ENCODE data around the gene COL28A1. TPM values are rescaled to one million over a fixed set of nuclear protein-coding genes. Genes with fewer than 3 reads are reported as not detected.
"Not testable (repeated sequence)": the region's sequence is repeated elsewhere in the genome, so short reads cannot be mapped to it uniquely, and the experiment has no call there.

Gene COL28A1
- total RNA-seq, 2 donors from 2014 or later = 1.2 to 3.5 TPM

DNA sequence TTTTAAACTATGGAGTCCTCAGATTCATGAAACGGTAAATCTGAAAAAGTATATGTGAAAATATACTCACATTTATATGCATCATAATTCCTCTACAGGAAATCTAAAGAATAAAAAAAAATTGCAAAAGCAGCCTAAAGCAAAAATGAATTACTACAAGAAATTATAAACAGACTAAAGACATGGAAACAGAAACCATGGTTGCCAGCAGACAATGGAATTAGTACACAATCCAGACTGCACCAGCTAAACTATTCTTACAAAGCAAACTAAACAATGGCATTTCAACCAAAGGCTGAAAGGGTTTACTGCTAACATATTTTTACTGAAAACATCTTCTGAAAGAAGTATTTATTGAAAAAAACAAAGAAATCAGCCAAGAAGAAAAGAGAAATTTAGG lies 51.6 kb downstream of the COL28A1 start:
- H3K27ac ChIP-seq = no peak overlapping the region
- no peaks in the 10 kb centered on the region for H3K36me3 ChIP-seq
- DNase-seq = no peak
- no peak overlapping the region for H3K4me3 ChIP-seq
- H3K4me1 ChIP-seq = no peaks in the 10 kb centered on the region
- intact Hi-C loops (cut with DNase I) = no loop called here
- H3K27me3 ChIP-seq = no peaks in the 10 kb centered on the region
- H3K9me3 ChIP-seq = no peaks in the 10 kb centered on the region
- TF ChIP-seq, protein P1, sequence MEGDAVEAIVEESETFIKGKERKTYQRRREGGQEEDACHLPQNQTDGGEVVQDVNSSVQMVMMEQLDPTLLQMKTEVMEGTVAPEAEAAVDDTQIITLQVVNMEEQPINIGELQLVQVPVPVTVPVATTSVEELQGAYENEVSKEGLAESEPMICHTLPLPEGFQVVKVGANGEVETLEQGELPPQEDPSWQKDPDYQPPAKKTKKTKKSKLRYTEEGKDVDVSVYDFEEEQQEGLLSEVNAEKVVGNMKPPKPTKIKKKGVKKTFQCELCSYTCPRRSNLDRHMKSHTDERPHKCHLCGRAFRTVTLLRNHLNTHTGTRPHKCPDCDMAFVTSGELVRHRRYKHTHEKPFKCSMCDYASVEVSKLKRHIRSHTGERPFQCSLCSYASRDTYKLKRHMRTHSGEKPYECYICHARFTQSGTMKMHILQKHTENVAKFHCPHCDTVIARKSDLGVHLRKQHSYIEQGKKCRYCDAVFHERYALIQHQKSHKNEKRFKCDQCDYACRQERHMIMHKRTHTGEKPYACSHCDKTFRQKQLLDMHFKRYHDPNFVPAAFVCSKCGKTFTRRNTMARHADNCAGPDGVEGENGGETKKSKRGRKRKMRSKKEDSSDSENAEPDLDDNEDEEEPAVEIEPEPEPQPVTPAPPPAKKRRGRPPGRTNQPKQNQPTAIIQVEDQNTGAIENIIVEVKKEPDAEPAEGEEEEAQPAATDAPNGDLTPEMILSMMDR (IDR thresholded peaks at IDR 0.05) = no peak
- no peak overlapping the region for H3K9ac ChIP-seq (ENCODE audit: low read depth in 2 of 2, low read length in 2 of 2)

DNA sequence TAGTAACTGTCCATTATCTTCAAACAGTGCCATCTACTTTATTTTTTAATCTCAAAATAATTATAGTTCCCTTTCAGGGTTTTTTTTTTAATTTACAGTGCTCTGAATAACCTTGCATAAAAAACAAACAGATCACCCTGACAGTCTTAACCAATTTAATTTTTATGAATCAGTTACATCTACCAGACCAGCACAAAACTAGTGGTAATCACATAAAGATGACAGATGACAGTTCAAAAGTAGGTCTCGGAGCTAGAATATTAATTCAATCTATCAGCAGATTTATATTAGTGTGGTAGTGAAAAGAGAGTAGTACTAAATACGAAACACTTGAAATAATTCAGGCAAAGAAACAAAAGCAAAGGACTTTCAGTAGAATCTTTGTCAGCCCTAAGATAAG lies 53.9 kb downstream of the COL28A1 start:
- TF ChIP-seq, protein P1 (IDR thresholded peaks at IDR 0.05) = no peak
- intact Hi-C loops (cut with DNase I) = no loop called here
- Histone ChIP-seq H3K9me3 (no peaks in the 10 kb centered on the region), H3K9ac (ENCODE audit: low read depth in 2 of 2, low read length in 2 of 2) (no peak overlapping the region), H3K4me3 (no peak overlapping the region), H3K4me1 (no peaks in the 10 kb centered on the region), H3K36me3 (no peaks in the 10 kb centered on the region), H3K27me3 (no peaks in the 10 kb centered on the region), H3K27ac (no peak overlapping the region)
- no peak for DNase-seq

DNA sequence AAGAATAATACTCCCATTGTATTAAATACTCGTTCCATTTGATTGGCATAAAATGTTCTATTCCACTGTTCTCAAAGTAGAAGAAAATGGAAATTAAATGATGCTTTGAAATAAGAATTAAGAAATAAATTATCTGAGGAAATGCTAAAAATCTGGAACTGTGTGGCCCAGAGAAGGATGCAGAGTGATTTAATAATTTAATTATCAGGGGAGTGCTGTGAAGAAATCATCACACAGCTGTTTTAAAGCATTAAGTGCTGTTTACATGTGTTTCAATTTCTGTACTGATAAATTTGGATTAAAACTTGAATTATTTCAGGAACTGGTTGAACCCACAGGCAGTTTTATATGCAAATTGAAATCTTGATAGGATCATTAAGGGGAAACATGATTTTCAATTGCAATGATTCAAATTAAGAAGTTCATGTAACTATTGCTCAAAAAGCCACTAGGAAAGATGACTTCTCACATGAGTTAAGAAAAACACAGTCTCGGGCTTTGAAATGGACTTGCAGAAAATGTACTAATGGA lies 56.3 kb downstream of the COL28A1 start:
- Histone ChIP-seq H3K9ac (ENCODE audit: low read depth in 2 of 2, low read length in 2 of 2) (no peak overlapping the region), H3K27me3 (no peaks in the 10 kb centered on the region), H3K27ac (no peak overlapping the region), H3K4me3 (no peak overlapping the region), H3K9me3 (no peaks in the 10 kb centered on the region), H3K36me3 (no peaks in the 10 kb centered on the region), H3K4me1 (no peaks in the 10 kb centered on the region)
- intact Hi-C loops (cut with DNase I) = no loop called here
- DNase-seq = no peak
- TF ChIP-seq, protein P1 (IDR thresholded peaks at IDR 0.05) = no peak

DNA sequence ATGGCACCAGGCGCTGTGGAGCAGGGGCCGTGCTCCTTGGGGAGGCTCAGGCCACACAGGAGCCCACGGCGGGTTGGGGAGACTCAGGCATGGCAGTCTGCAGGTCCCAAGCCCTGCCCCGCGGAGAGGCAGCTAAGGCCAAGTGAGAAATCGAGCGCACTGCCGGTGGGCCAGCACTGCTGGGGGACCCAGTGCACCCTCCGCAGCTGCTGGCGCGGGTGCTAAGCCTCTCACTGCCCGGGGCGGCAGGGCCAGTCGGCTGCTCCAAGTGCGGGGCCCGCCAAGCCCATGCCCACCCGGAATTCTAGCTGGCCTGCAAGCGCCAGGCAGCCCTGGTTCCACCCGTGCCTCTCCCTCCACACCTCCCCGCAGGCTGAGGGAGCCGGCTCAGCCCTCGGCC lies 57.1 kb downstream of the COL28A1 start:
- Histone ChIP-seq H3K4me1 (no peaks in the 10 kb centered on the region), H3K9ac (ENCODE audit: low read depth in 2 of 2, low read length in 2 of 2) (no peak overlapping the region), H3K27me3 (no peaks in the 10 kb centered on the region), H3K36me3 (no peaks in the 10 kb centered on the region), H3K27ac (no peak overlapping the region), H3K4me3 (no peak overlapping the region), H3K9me3 (no peaks in the 10 kb centered on the region)
- no peak for DNase-seq
- TF ChIP-seq, protein P1 (IDR thresholded peaks at IDR 0.05) = no peak
- intact Hi-C loops (cut with DNase I) = no loop called here

DNA sequence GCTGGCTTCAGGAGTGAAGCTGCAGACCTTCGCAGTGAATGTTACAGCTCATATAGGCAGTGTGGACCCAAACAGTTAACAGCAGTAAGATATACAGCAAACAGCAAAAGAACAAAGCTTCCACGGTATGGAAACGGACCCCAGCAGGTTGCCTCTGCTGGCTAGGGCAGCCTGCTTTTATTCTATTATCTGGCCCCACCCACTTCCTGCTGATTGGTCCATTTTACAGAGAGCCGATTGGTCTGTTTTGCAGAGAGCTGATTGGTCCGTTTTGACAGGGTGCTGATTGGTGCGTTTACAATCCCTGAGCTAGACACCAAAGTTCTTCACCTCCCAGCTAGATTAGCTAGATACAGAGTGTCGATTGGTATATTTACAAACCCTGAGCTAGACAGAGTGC lies 58.0 kb downstream of the COL28A1 start:
- H3K27me3 ChIP-seq; H3K36me3 ChIP-seq; H3K9me3 ChIP-seq; DNase-seq; H3K4me3 ChIP-seq; H3K27ac ChIP-seq; H3K9ac ChIP-seq (ENCODE audit: low read depth in 2 of 2, low read length in 2 of 2); intact Hi-C loops (cut with DNase I); H3K4me1 ChIP-seq: not testable (repeated sequence)

DNA sequence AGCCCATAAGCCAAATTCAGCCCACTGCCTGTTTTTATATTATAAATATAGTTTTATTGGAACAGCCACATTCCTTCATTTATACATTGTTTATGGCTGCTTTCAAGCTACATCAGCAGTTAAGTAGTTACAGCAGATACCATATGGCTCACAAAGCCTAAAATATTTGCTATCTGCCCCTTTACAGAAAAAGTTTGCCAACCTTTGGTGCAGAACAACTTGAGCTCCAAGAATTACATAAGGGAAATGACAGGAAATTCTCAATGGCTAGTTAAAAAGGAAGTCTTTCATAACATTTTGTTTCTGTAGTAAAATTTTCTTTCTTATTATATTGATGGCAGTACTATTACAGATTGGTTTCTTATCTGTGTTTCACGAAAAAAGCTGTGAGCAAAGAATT lies 59.3 kb downstream of the COL28A1 start:
- Histone ChIP-seq H3K27ac (no peak overlapping the region), H3K4me3 (no peak overlapping the region), H3K36me3 (no peaks in the 10 kb centered on the region), H3K9ac (ENCODE audit: low read depth in 2 of 2, low read length in 2 of 2) (no peak overlapping the region), H3K27me3 (no peaks in the 10 kb centered on the region), H3K4me1 (no peaks in the 10 kb centered on the region), H3K9me3 (no peaks in the 10 kb centered on the region)
- DNase-seq = no peak
- intact Hi-C loops (cut with DNase I) = no loop called here
- TF ChIP-seq, protein P1 (IDR thresholded peaks at IDR 0.05) = no peak

All from colonic mucosa (tissue), 4 donors.